PC-3 (cell line): ENCODE data around the gene HRH3. TPM values are rescaled to one million over a fixed set of nuclear protein-coding genes. Genes with fewer than 3 reads are reported as not detected.

ENCODE experiments used
- ATAC-seq: fragments of 200-7000 bp; cut with Tn5 transposase; 2 replicates; pipeline ENCODE4 v1.9.1; 2020; ENCODE audit warnings: mild to moderate bottlenecking, moderate library complexity
- BruUV-seq: library from RNA; stranded (reverse); fragments of 400-500 nt; replicated peaks from 2 replicates; lab custom pipeline; 2021; lab: Mats Ljungman, UMichigan
- CTCF ChIA-PET: fragments of 300-600 bp; sonication (Branson Sonifier 250); formaldehyde crosslinking; loops from one replicate; lab custom pipeline; 2022; ENCODE audit warnings: antibody characterized with exemption; lab: Charles Lee
- POLR2A ChIA-PET: fragments of 300-600 bp; sonication (Branson Sonifier 250); formaldehyde crosslinking; loops from one replicate; lab custom pipeline; 2022; ENCODE audit warnings: antibody characterized with exemption; ENCODE audit not compliant: unreplicated experiment; lab: Charles Lee
- DNase-seq: peaks from one replicate; pipeline ENCODE4 v3.0.0-alpha.2; 2015
- H2AFZ ChIP-seq: fragments of 300-600 bp; sonication (generic); 2 replicates; pipeline ENCODE4 v1.6.0; 2016; ENCODE audit warnings: antibody characterized with exemption, low read length
- H3F3A ChIP-seq: fragments of 300-600 bp; sonication (generic); one replicate; pipeline ENCODE4 v1.6.0; 2017; ENCODE audit warnings: antibody characterized with exemption, low read length, control low read depth, mild to moderate bottlenecking; ENCODE audit not compliant: unreplicated experiment
- H3K27ac ChIP-seq: fragments of 300-600 bp; sonication (generic); 2 replicates; pipeline ENCODE4 v1.5.1; 2016; ENCODE audit warnings: mild to moderate bottlenecking, low read length
- H3K27me3 ChIP-seq: fragments of 300-600 bp; sonication (generic); 2 replicates; pipeline ENCODE4 v1.6.1; 2016; ENCODE audit warnings: low read length, mixed read lengths
- H3K36me3 ChIP-seq: fragments of 300-600 bp; sonication (generic); 2 replicates; pipeline ENCODE4 v1.6.1; 2016; ENCODE audit warnings: low read depth, mixed run types, low read length, mixed read lengths
- H3K4me1 ChIP-seq: fragments of 300-600 bp; sonication (generic); 2 replicates; pipeline ENCODE4 v1.5.1; 2016; ENCODE audit warnings: low read length; ENCODE audit not compliant: insufficient read depth
- H3K4me2 ChIP-seq: fragments of 300-600 bp; sonication (generic); 2 replicates; pipeline ENCODE4 v1.6.0; 2016; ENCODE audit warnings: low read length
- H3K4me3 ChIP-seq: fragments of 300-600 bp; sonication (generic); 2 replicates; pipeline ENCODE4 v1.5.1; 2016; ENCODE audit warnings: mild to moderate bottlenecking, low read length, mixed read lengths
- H3K79me2 ChIP-seq: fragments of 300-600 bp; sonication (generic); 2 replicates; pipeline ENCODE4 v1.6.1; 2017; ENCODE audit warnings: low read length, mixed read lengths
- H3K9ac ChIP-seq: fragments of 300-600 bp; sonication (generic); 2 replicates; pipeline ENCODE4 v1.6.0; 2016; ENCODE audit warnings: mild to moderate bottlenecking, low read length
- H3K9me2 ChIP-seq: fragments of 300-600 bp; sonication (generic); replicated peaks from 2 replicates; pipeline ENCODE4 v1.6.1; 2016; ENCODE audit warnings: mixed run types, low read length, mixed read lengths
- H3K9me3 ChIP-seq: fragments of 300-600 bp; sonication (generic); 2 replicates; pipeline ENCODE4 v1.6.1; 2016; ENCODE audit warnings: low read length, mixed read lengths
- H4K20me1 ChIP-seq: fragments of 300-600 bp; sonication (generic); 2 replicates; pipeline ENCODE4 v1.6.1; 2016; ENCODE audit warnings: low read length, mixed read lengths
- EZH2 ChIP-seq: fragments of 300-600 bp; sonication (generic); IDR thresholded peaks from one replicate; pipeline ENCODE4 v1.6.1; 2017; ENCODE audit warnings: antibody characterized with exemption, mild to moderate bottlenecking, low read length; ENCODE audit not compliant: unreplicated experiment
- EZH2phosphoT487 ChIP-seq: fragments of 300-600 bp; sonication (generic); IDR thresholded peaks from 2 replicates; pipeline ENCODE4 v1.6.1; 2018; ENCODE audit warnings: mild to moderate bottlenecking, antibody characterized with exemption, low read length, borderline replicate concordance
- intact Hi-C: fragments of 100-400 bp; cut with micrococcal nuclease; formaldehyde crosslinking; loops from 2 replicates; pipeline ENCODE4 v1.9.0; 2023
- total RNA-seq: library from RNA; depleted of rRNA; stranded (reverse); fragments of >200 nt; gene quantifications from 2 replicates; pipeline ENCODE4 v1.2.3, GENCODE V29; 2014
- TF ChIP-seq, protein P1 (sequence below): fragments of 300-600 bp; sonication (generic); conservative IDR thresholded peaks from 2 replicates; pipeline ENCODE4 v1.5.1; 2017; ENCODE audit warnings: antibody characterized with exemption, low read depth, mild to moderate bottlenecking, low read length

Gene HRH3
- total RNA-seq, 1 experiment from 2014 or later, result not detected

DNA sequence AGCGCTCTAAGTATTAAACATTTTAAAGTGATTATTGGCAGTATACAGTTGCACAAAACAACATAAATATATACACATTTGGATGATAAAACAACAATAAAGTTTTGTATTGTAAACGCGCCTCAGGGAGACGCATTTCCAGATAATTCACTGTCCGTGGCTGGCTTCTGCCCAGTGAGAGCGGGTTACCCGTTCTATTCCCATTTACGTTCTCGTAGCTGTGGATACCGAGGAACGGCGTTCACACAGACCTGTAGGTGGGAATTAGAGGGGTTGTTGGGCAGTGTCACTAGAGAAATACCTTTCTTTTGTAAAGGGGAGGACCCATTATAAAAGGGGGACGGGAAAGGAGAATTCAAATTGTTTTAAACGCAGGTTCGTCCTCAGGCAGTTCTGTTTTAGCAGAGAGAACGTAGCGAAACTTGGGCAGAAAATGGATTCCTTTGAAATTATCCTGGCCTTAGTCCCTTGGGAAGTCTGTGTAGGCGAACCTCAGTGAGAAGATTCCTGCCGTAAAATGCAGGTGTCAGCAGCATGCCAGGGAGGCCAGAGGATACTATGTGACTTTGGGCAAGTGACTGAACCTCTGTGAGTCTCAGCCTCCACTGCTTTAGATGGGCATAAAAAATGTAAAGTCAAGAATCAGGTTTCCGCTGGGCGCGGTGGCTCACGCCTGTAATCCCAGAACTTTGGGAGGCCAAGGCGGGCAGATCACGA, 36.5 kb downstream of the HRH3 start:
- BruUV-seq, result TSS peak; percentile 64
- Histone ChIP-seq H3F3A (peaks cover 7% of the 10 kb centered on the region), H4K20me1 (no peaks in the 10 kb centered on the region), H3K9ac (peak overlapping the region; percentile 99), H3K27ac (peak overlapping the region; percentile 70), H3K27me3 (no peaks in the 10 kb centered on the region), H3K79me2 (peaks cover 67% of the 10 kb centered on the region), H3K4me3 (peak overlapping the region; percentile 98), H3K9me3 (no peaks in the 10 kb centered on the region), H3K4me2 (peak overlapping the region; percentile 100), H3K36me3 (peaks cover 4% of the 10 kb centered on the region; the same call in 1 of the 2 replicates), H3K9me2 (no peaks in the 10 kb centered on the region), H3K4me1 (peaks cover 11% of the 10 kb centered on the region), H2AFZ (peak overlapping the region; percentile 70)
- no peak for ATAC-seq
- DNase-seq, result no peak
- ChIA-PET POLR2A (no interaction called here), CTCF (no interaction called here)
- intact Hi-C loops, result loop anchor here (2.0 kb wide), 1 partner anchor 55 kb away; the partner anchor contains the start of gene OSBPL2
- TF ChIP-seq EZH2 (no peak), EZH2phosphoT487 (no peak)
- TF ChIP-seq, protein P1, sequence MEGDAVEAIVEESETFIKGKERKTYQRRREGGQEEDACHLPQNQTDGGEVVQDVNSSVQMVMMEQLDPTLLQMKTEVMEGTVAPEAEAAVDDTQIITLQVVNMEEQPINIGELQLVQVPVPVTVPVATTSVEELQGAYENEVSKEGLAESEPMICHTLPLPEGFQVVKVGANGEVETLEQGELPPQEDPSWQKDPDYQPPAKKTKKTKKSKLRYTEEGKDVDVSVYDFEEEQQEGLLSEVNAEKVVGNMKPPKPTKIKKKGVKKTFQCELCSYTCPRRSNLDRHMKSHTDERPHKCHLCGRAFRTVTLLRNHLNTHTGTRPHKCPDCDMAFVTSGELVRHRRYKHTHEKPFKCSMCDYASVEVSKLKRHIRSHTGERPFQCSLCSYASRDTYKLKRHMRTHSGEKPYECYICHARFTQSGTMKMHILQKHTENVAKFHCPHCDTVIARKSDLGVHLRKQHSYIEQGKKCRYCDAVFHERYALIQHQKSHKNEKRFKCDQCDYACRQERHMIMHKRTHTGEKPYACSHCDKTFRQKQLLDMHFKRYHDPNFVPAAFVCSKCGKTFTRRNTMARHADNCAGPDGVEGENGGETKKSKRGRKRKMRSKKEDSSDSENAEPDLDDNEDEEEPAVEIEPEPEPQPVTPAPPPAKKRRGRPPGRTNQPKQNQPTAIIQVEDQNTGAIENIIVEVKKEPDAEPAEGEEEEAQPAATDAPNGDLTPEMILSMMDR, result no peak

DNA sequence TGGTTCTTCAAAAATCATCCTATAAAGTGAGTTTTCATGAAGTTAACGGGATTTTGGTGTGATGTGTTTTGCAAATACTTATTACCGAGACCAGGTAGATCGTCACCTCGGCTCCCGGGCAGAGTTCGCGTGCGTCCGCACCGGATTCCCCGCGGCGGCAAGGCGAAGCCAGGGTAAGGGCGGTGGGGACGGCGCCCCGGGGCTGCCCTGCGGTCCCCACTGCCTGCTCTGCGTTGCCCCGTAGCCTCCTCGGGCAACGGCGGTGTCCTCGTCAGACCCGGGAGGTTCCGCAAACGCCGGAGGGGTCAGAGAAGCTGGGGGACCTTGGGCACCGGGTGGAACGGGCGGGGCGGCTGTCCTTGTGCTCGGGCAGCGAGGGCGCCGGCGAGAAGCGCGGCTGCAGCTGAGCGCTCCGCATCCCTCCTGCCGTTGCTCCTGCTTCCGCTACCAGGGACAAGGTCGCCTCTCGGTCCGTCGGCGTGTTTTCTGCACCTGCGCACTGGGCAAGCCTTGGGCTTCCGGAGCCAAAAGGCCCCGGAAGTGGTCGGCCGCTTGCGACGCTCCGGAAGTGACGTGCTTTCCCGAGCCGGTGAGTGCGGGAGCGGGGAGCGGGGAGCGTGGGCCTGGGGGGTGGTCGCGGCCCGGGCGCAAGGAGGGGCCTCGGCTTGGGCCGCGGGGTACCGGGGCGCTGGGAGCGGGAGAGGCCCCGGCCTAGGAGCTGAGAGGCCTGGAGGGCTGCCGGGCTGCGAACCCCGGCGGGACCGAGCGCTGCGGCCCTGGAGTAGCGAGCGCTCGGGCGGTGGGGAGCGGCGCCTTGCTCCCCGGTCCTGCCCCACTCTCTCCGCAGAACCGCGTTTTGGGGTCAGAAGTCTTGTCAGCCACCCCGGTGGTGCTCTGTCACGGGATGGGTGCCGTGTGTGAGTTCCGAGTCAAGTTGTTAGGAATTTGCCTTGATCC, 37.3 kb downstream of the HRH3 start, which contains the start of gene MTG2:
Gene MTG2, plus strand, starts transcription at position 560 of the 957 bp plus-strand sequence. CDS start 10,393 bp downstream, outside the sequence.
- Histone ChIP-seq H2AFZ (peak within 1 kb of the TSS; percentile 70), H3K27ac (peak within 1 kb of the TSS; percentile 70), H3K9me3 (no peaks in the 10 kb centered on the region), H3K9me2 (no peaks in the 10 kb centered on the region), H3K4me1 (peaks cover 11% of the 10 kb centered on the region), H3K27me3 (no peaks in the 10 kb centered on the region), H3K4me2 (peak within 1 kb of the TSS; percentile 100), H3F3A (peaks cover 7% of the 10 kb centered on the region), H4K20me1 (no peaks in the 10 kb centered on the region), H3K9ac (peak within 1 kb of the TSS; percentile 99), H3K4me3 (peak within 1 kb of the TSS; percentile 98), H3K36me3 (peaks cover 4% of the 10 kb centered on the region; the same call in 1 of the 2 replicates), H3K79me2 (peaks cover 59% of the 10 kb centered on the region)
- CTCF ChIA-PET, result no interaction called here
- intact Hi-C loops, result loop anchor here (2.0 kb wide), 1 partner anchor 56 kb away; the partner anchor contains the start of gene OSBPL2
- POLR2A ChIA-PET, result no interaction called here
- BruUV-seq, result no TSS peak
- TF ChIP-seq, protein P1, result no peak
- TF ChIP-seq EZH2phosphoT487, result no peak
- TF ChIP-seq EZH2, result no peak
- DNase-seq, result peak; percentile 98
- ATAC-seq, result peak; percentile 98
